C4-2B (cell line): ENCODE measurements around the gene SLC6A19.

ENCODE experiments used
- H3K27ac ChIP-seq: fragments of 450-650 bp; 2 replicates; pipeline ENCODE4 v1.5.1; 2017
- ZFX ChIP-seq: fragments of 450-650 bp; IDR thresholded peaks from 2 replicates; pipeline ENCODE4 v1.6.1; 2017
- TF ChIP-seq, protein P1 (sequence below): fragments of 450-650 bp; conservative IDR thresholded peaks from 2 replicates; pipeline ENCODE4 v1.5.1; 2017; ENCODE audit warnings: mild to moderate bottlenecking

The SLC6A19 gene

DNA sequence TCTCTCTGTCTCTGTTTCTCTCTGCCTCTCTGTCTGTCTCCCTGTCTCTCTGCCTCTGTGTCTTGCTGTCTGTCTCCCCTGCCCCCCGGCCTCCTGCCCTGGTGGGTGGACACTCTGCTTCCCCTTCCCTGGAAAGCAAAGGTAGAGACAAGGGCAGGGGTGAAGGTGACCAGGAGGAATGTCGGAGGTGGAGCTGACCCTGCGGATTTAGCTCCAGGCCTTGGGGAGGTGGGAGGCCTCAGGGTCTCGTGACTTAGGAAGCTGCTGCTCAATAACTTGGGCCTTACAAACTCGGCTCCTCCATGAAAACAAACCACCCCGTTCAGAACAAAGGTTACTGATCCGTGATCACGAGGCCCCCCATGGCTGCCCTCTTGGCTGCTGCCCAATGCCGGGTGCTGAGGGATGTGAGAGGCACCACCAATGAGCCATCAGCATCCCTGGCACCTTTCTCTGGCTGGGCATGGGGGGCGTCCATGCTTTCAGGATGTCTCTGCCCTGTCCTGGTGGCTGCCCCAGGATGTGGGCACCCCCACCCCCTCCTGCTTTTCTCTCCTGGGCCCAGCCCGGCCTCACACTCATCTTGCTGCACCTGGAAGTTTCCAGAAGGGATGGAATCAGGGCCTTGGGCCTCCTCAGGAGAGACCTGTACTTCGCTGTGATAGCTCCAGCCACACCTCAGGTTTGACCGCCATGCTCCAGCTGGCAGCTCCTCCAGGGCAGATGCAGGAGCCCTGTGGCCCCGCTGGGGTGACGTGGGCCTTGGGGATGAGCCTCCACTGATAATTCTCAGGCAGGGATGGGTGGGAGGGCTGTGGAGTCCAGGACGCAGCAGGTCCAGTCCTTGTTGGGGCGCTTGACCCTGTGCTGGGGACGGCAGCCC is 14.8 kb upstream of the SLC6A19 start:
- no peak for TF ChIP-seq ZFX
- TF ChIP-seq, protein P1, sequence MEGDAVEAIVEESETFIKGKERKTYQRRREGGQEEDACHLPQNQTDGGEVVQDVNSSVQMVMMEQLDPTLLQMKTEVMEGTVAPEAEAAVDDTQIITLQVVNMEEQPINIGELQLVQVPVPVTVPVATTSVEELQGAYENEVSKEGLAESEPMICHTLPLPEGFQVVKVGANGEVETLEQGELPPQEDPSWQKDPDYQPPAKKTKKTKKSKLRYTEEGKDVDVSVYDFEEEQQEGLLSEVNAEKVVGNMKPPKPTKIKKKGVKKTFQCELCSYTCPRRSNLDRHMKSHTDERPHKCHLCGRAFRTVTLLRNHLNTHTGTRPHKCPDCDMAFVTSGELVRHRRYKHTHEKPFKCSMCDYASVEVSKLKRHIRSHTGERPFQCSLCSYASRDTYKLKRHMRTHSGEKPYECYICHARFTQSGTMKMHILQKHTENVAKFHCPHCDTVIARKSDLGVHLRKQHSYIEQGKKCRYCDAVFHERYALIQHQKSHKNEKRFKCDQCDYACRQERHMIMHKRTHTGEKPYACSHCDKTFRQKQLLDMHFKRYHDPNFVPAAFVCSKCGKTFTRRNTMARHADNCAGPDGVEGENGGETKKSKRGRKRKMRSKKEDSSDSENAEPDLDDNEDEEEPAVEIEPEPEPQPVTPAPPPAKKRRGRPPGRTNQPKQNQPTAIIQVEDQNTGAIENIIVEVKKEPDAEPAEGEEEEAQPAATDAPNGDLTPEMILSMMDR, result no peak
- no peak overlapping the region for H3K27ac ChIP-seq

DNA sequence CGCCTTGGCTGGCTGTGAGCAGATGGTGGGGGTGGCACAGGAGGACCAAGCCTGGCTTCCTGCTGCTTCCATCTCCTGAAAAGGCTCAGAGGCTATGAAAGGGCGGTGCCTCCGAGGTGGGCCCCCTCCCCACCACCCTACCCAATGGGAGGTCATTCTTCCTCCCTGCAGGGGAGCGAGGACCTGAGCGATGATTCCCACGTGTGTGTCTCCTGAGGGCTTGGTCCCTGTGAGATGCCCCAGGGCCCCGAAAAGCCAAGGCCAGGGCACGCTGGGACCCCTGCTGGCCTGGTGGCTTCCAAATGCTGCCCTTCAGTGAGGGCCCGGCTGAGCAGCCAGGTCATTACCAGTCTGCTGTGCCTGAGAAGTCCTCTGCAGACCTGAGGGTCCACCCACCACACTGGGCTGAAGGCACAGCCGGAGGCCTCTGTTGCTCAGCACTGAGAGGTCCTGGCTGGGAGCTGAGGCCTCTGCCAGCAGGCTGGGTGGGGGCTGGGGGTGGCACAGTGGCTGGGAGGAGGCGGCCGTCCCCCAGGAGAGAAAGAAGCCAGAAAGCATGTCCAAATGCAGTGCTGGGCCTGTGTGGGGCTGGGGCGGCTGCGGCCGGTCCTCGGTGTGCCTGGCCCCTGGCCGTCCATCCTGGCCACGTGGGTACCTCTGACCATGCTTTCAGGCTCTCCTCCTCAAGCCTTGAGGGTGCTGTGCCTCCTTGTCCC is 14.0 kb upstream of the SLC6A19 start:
- H3K27ac ChIP-seq, result no peak overlapping the region
- no peak for TF ChIP-seq ZFX
- TF ChIP-seq, protein P1, result no peak

DNA sequence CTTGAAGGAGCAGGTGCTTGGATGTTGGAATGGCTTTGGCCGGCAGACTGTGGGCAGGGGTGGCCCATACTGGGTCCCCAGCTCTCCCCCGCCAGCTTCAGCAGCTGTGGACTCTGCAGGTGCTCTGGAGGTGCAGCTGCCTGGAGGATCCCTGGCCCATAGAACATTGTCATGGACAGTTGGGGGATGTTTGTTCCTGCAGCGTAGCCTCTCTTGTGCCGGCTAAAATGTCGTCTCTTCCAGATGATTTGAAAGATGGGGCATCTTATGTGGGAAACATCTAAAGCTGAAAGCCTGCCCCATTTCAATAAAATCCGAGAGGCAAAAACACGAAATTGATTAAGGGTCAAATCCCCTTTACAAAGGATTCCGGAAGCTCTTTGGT is 13.5 kb upstream of the SLC6A19 start:
- TF ChIP-seq ZFX, result no peak
- TF ChIP-seq, protein P1, result no peak
- H3K27ac ChIP-seq, result no peak overlapping the region

DNA sequence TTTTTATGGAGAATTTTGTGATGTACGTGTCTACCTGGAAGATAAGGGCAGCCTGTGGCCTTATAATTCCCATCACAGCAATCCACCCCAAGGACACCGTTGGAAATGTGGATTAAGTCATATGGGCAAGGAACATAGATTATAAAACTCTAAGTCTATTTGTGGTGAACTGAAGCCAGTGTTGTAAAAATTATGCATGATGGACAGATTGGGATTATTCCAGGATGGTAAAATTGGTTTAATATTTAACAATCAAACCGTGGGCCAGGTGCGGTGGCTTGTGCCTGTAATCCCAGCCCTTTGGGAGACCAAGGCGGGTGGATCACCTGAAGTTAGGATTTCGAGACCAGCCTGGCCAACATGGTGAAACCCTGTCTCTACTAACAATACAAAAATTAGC is 12.9 kb upstream of the SLC6A19 start:
- TF ChIP-seq, protein P1, result no peak
- TF ChIP-seq ZFX, result no peak
- H3K27ac ChIP-seq, result no peak overlapping the region

DNA sequence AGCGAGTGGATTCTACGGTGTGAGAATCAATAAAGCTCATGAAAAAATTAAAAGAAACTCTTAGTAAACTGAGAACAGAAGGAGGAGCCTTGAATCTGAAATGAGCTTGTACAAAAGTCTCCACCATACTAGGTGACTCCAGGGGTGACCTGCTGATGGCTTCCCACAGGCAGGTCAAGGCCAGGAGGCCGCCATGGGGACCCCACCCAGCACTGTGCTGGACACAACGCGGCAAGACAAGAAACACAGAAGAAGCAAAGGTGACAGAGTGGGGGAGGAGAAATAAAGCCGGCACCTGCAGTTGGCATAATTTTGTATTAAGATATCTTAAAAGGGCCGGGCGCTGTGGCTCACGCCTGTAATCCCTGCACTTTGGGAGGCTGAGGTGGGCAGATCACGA is 12.1 kb upstream of the SLC6A19 start:
- TF ChIP-seq, protein P1, result no peak
- no peak for TF ChIP-seq ZFX
- H3K27ac ChIP-seq, result no peak overlapping the region

DNA sequence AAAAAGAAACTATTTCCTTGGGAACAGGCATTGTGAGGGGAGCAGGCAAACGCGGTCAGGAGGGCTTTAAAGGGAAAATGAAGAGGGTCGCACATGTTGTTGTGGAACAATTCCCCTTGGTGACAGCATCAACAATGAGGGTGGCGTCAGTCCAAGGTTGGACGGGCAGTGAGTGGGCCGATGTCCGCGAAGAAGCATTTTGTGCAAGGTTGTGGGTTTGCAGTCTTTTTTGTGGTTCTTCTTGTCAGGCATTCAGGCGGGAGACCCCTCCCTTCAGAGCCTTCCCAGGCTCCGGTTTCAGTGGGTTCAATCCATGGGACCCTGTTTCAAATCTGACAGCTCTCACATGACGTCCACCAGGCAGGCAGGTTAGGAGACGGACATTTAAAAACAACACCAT is 11.1 kb upstream of the SLC6A19 start:
- H3K27ac ChIP-seq, result no peak overlapping the region
- no peak for TF ChIP-seq ZFX
- TF ChIP-seq, protein P1, result no peak

DNA sequence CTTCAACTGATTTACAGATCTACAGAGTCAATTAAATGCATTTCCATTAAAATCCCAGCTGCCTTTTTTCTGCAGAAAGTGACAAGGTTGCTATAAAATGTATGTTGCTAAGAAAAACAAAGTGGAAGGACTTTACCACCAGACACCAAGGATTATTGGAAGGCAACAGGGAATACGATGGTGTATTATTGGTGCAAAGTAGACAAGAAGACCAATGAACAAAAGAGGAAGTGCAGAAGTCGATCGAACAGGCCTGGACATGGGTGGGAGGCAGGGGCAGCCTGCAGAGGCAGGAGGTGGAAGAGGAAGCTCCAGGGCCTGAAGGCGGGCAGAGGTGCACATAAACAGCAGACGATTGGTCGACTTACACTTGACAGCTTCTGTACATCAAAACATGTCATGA is 10.6 kb upstream of the SLC6A19 start:
- H3K27ac ChIP-seq, result no peak overlapping the region
- TF ChIP-seq ZFX, result no peak
